Muscle of back (tissue), 11 donors: Measurements from ENCODE around the gene ZNF605. TPM values are rescaled to one million over a fixed set of nuclear protein-coding genes. Genes with fewer than 3 reads are reported as not detected.
"Not testable (repeated sequence)": the region's sequence is repeated elsewhere in the genome, so short reads cannot be mapped to it uniquely, and the experiment has no call there.

ENCODE experiments used
- DNase-seq, 3 donors: peaks; one replicate each; pipeline versions ENCODE4 v3.0.0 to v3.0.0-alpha.2; 2013
- polyA plus RNA-seq, 10 donors: library from polyadenylated mRNA; unstranded; fragments of 120-200 nt; gene quantifications; one replicate each; pipeline ENCODE4 v1.2.1, GENCODE V29; 2013; ENCODE audit not compliant: insufficient read length in 10 of 10

Gene ZNF605
- polyA plus RNA-seq, 10 donors, result 8.9 to 18.7 (median 12.5) TPM

GRCh38 chr12:132949936-132950837 lies 5.9 kb downstream of the ZNF605 start:
- DNase-seq, result no peak

GRCh38 chr12:132948146-132949066 lies 7.7 kb downstream of the ZNF605 start:
- DNase-seq, result no peak

- no peak for DNase-seq
Observed at GRCh38 chr12:132946246-132946820, 9.8 kb downstream of the ZNF605 start.

- DNase-seq, result no peak
Observed at GRCh38 chr12:132945806-132946205, 10.3 kb downstream of the ZNF605 start.

- no peak for DNase-seq
Observed at GRCh38 chr12:132942611-132943010, 13.5 kb downstream of the ZNF605 start.

GRCh38 chr12:132941336-132941954 lies 14.7 kb downstream of the ZNF605 start:
- no peak for DNase-seq

- DNase-seq, result no peak
Observed at GRCh38 chr12:132940071-132940719, 15.9 kb downstream of the ZNF605 start.

GRCh38 chr12:132938807-132939206 lies 17.3 kb downstream of the ZNF605 start:
- DNase-seq, result not testable (repeated sequence)

GRCh38 chr12:132937476-132937875 lies 18.6 kb downstream of the ZNF605 start:
- no peak for DNase-seq

- DNase-seq, result not testable (repeated sequence)
Observed at GRCh38 chr12:132936921-132937320, 19.2 kb downstream of the ZNF605 start.

- DNase-seq, result no peak
Observed at GRCh38 chr12:132936163-132936562, 19.9 kb downstream of the ZNF605 start.

GRCh38 chr12:132926415-132926833 lies 29.7 kb downstream of the ZNF605 start:
- DNase-seq, result no peak

GRCh38 chr12:132925597-132926414 lies 30.3 kb downstream of the ZNF605 start:
- no peak for DNase-seq

GRCh38 chr12:132924356-132924755 lies 31.8 kb downstream of the ZNF605 start:
- DNase-seq, result no peak

GRCh38 chr12:132923356-132923909 lies 32.7 kb downstream of the ZNF605 start:
- DNase-seq, result no peak

- no peak for DNase-seq
Observed at GRCh38 chr12:132922676-132923075, 33.4 kb downstream of the ZNF605 start.

GRCh38 chr12:132921685-132922084 lies 34.4 kb downstream of the ZNF605 start:
- no peak for DNase-seq

- DNase-seq, result no peak
Observed at GRCh38 chr12:132918680-132919079, 37.4 kb downstream of the ZNF605 start.

- no peak for DNase-seq
Observed at GRCh38 chr12:132909030-132909368, 47.1 kb downstream of the ZNF605 start.
